ENCODE data around the gene KHK. TPM values are rescaled to one million over a fixed set of nuclear protein-coding genes. Genes with fewer than 3 reads are reported as not detected.

The KHK gene
- total RNA-seq: 2.0 TPM in 2 replicates

GRCh38 chr2:27086724-27087593 is at the start of gene KHK:
KHK (plus strand) TSS chr2:27086772; CDS start chr2:27087260, 488 bp downstream.

GRCh38 chr2:27050996-27051901 is 35.3 kb upstream of the KHK start, which contains the start of gene AGBL5:
AGBL5 (plus strand) TSS chr2:27051668; CDS start chr2:27052959, 1,291 bp downstream.

GRCh38 chr2:27071277-27071989 is 15.1 kb upstream of the KHK start, which contains the start of gene OST4:
OST4 (minus strand) TSS chr2:27071654.

GRCh38 chr2:27078267-27079194 is 8.0 kb upstream of the KHK start, which contains the start of gene EMILIN1:
EMILIN1 (plus strand) TSS chr2:27078615; CDS start chr2:27079066, 451 bp downstream.

GRCh38 chr2:27118525-27119329 is 32.2 kb downstream of the KHK start, which contains the start of gene CGREF1:
CGREF1 (minus strand) TSS chr2:27119128; CDS start chr2:27104366, 14,762 bp downstream.

GRCh38 chr2:27123302-27124150 is 37.0 kb downstream of the KHK start, which contains the start of gene ABHD1:
ABHD1 (plus strand) TSS chr2:27123815; CDS start chr2:27123949, 134 bp downstream.

GRCh38 chr2:27133905-27134780 is 47.6 kb downstream of the KHK start, which contains the start of gene PREB:
PREB (minus strand) TSS chr2:27134636; CDS start chr2:27134421, 215 bp downstream.

GRCh38 chr2:27139310-27139709 is 52.7 kb downstream of the KHK start, which contains the start of gene PRR30:
PRR30 (minus strand) TSS chr2:27139410; CDS start chr2:27138329, 1,081 bp downstream.

GRCh38 chr2:27148801-27149439 is 62.3 kb downstream of the KHK start, which contains the start of gene TCF23:
TCF23 (plus strand) TSS chr2:27149004; CDS start chr2:27149134, 130 bp downstream.

Other genes with a start within 250 kb of the KHK start
- not detected in 2 replicates for gene DPYSL5, start 238.6 kb upstream of the KHK start, total RNA-seq
- 1.2 and 1.4 TPM in 2 replicates for gene MAPRE3, start 116.1 kb upstream of the KHK start, total RNA-seq
- gene TMEM214, start 53.8 kb upstream of the KHK start, total RNA-seq: 20.1 and 26.9 TPM in 2 replicates
- 16.4 and 17.5 TPM in 2 replicates for gene AGBL5, start 35.1 kb upstream of the KHK start, total RNA-seq
- 387 and 401 TPM in 2 replicates for gene OST4, start 15.1 kb upstream of the KHK start, total RNA-seq
- 7.2 and 11.9 TPM in 2 replicates for gene EMILIN1, start 8.2 kb upstream of the KHK start, total RNA-seq
- 1.5 and 3.5 TPM in 2 replicates for gene CGREF1, start 32.4 kb downstream of the KHK start, total RNA-seq
- not detected in 2 replicates for gene ABHD1, start 37.0 kb downstream of the KHK start, total RNA-seq
- gene PREB, start 47.9 kb downstream of the KHK start, total RNA-seq: 46.3 and 47.0 TPM in 2 replicates
- gene PRR30, start 52.6 kb downstream of the KHK start, total RNA-seq: not detected in 2 replicates
- gene TCF23, start 62.2 kb downstream of the KHK start, total RNA-seq: not detected in 2 replicates
- 131 and 156 TPM in 2 replicates for gene ATRAID, start 125.3 kb downstream of the KHK start, total RNA-seq
- 34.3 and 65.7 TPM in 2 replicates for gene SLC5A6, start 125.5 kb downstream of the KHK start, total RNA-seq
- gene CAD, start 130.6 kb downstream of the KHK start, total RNA-seq: 47.2 and 60.4 TPM in 2 replicates
- 2.7 and 3.4 TPM in 2 replicates for gene SLC30A3, start 176.3 kb downstream of the KHK start, total RNA-seq
- gene DNAJC5G, start 188.7 kb downstream of the KHK start, total RNA-seq: not detected in 2 replicates
- gene TRIM54, start 195.7 kb downstream of the KHK start, total RNA-seq: 0.49 TPM in 1 of 2 replicates, not detected in the other
- gene UCN, start 221.7 kb downstream of the KHK start, total RNA-seq: not detected in 2 replicates
- 109 and 120 TPM in 2 replicates for gene MPV17, start 236.3 kb downstream of the KHK start, total RNA-seq